H9 (cell line): ENCODE measurements around the gene TNFSF8. TPM values are rescaled to one million over a fixed set of nuclear protein-coding genes. Genes with fewer than 3 reads are reported as not detected.

Source experiments
- DNase-seq: peaks from one replicate; pipeline ENCODE4 v3.0.0-alpha.2; 2017
- H2AFZ ChIP-seq: one replicate; pipeline ENCODE4 v1.6.1; 2013; ENCODE audit warnings: mild to moderate bottlenecking, low read length, control low read depth, moderate library complexity
- H2AK5ac ChIP-seq: 2 replicates; pipeline ENCODE4 v1.6.1; 2013; ENCODE audit warnings: low read length, control low read depth, mixed read lengths; ENCODE audit not compliant: insufficient read length
- H2BK120ac ChIP-seq: one replicate; pipeline ENCODE4 v1.6.1; 2013; ENCODE audit warnings: low read depth, mild to moderate bottlenecking, low read length, control low read depth, inconsistent platforms; ENCODE audit not compliant: poor library complexity, severe bottlenecking
- H2BK12ac ChIP-seq: 2 replicates; pipeline ENCODE4 v1.6.1; 2013; ENCODE audit warnings: low read length, control low read depth, mixed read lengths, low read depth; ENCODE audit not compliant: insufficient read length
- H2BK15ac ChIP-seq: 2 replicates; pipeline ENCODE4 v1.6.1; 2013; ENCODE audit warnings: low read depth, low read length, control low read depth
- H2BK20ac ChIP-seq: one replicate; pipeline ENCODE4 v1.6.1; 2013; ENCODE audit warnings: low read depth, mild to moderate bottlenecking, low read length, control low read depth, inconsistent platforms; ENCODE audit not compliant: poor library complexity, severe bottlenecking
- H2BK5ac ChIP-seq: 2 replicates; pipeline ENCODE4 v1.6.1; 2013; ENCODE audit warnings: low read length, control low read depth, mixed read lengths; ENCODE audit not compliant: insufficient read length
- H3K14ac ChIP-seq: 2 replicates; pipeline ENCODE4 v1.6.1; 2013; ENCODE audit warnings: low read length, control low read depth; ENCODE audit not compliant: insufficient read depth
- H3K18ac ChIP-seq: 2 replicates; pipeline ENCODE4 v1.6.1; 2013; ENCODE audit warnings: low read depth, mild to moderate bottlenecking, mixed read lengths, low read length, control low read depth; ENCODE audit not compliant: insufficient read length
- H3K23ac ChIP-seq: 2 replicates; pipeline ENCODE4 v1.6.1; 2013; ENCODE audit warnings: low read length, control low read depth, mixed read lengths, low read depth; ENCODE audit not compliant: insufficient read length
- H3K23me2 ChIP-seq: 2 replicates; pipeline ENCODE4 v1.6.1; 2013; ENCODE audit warnings: low read depth, mild to moderate bottlenecking, mixed read lengths, low read length, control low read depth; ENCODE audit not compliant: insufficient read length, poor library complexity, severe bottlenecking
- H3K27ac ChIP-seq: 2 replicates; pipeline ENCODE4 v1.5.1; 2013; ENCODE audit warnings: low read length, control low read depth, mixed read lengths, low read depth; ENCODE audit not compliant: insufficient read length
- H3K27me3 ChIP-seq: 2 replicates; pipeline ENCODE4 v1.6.1; 2013; ENCODE audit warnings: low read length, control low read depth, inconsistent platforms; ENCODE audit not compliant: insufficient read depth
- H3K4ac ChIP-seq: 2 replicates; pipeline ENCODE4 v1.6.1; 2013; ENCODE audit warnings: low read depth, mild to moderate bottlenecking, control low read depth, inconsistent platforms, low read length, moderate library complexity
- H3K4me1 ChIP-seq: 2 replicates; pipeline ENCODE4 v1.6.1; 2013; ENCODE audit warnings: low read length, control low read depth, inconsistent platforms; ENCODE audit not compliant: insufficient read depth
- H3K4me2 ChIP-seq: 2 replicates; pipeline ENCODE4 v1.6.1; 2013; ENCODE audit warnings: low read length, control low read depth, mixed read lengths; ENCODE audit not compliant: insufficient read length, insufficient read depth
- H3K56ac ChIP-seq: 2 replicates; pipeline ENCODE4 v1.6.1; 2013; ENCODE audit warnings: low read depth, mild to moderate bottlenecking, mixed read lengths, low read length, control low read depth; ENCODE audit not compliant: insufficient read length
- H3K79me1 ChIP-seq: 2 replicates; pipeline ENCODE4 v1.6.1; 2013; ENCODE audit warnings: low read depth, mild to moderate bottlenecking, moderate library complexity, low read length, control low read depth, inconsistent platforms; ENCODE audit not compliant: insufficient read depth, poor library complexity, severe bottlenecking
- H3K79me2 ChIP-seq: 2 replicates; pipeline ENCODE4 v1.6.1; 2013; ENCODE audit warnings: low read length, control low read depth, inconsistent platforms; ENCODE audit not compliant: insufficient read depth
- H3K9ac ChIP-seq: 2 replicates; pipeline ENCODE4 v1.6.1; 2013; ENCODE audit warnings: low read length, control low read depth, mixed read lengths; ENCODE audit not compliant: insufficient read length; ENCODE audit errors: extremely low read depth
- H3K9me3 ChIP-seq: one replicate; pipeline ENCODE4 v1.6.1; 2013; ENCODE audit warnings: low read depth, low read length, inconsistent platforms; ENCODE audit not compliant: control insufficient read depth
- H3T11ph ChIP-seq: one replicate; pipeline ENCODE4 v1.6.1; 2013; ENCODE audit warnings: mild to moderate bottlenecking, low read length, control low read depth, inconsistent platforms
- H4K20me1 ChIP-seq: one replicate; pipeline ENCODE4 v1.6.1; 2013; ENCODE audit not compliant: control insufficient read depth, insufficient read length, insufficient read depth
- H4K5ac ChIP-seq: 2 replicates; pipeline ENCODE4 v1.6.1; 2013; ENCODE audit warnings: low read depth, mild to moderate bottlenecking, mixed read lengths, low read length, control low read depth; ENCODE audit not compliant: insufficient read length
- H4K8ac ChIP-seq: replicated peaks from 2 replicates; pipeline ENCODE4 v1.6.1; 2013; ENCODE audit warnings: low read length, control low read depth, mixed read lengths, low read depth; ENCODE audit not compliant: insufficient read length
- H4K91ac ChIP-seq: 2 replicates; pipeline ENCODE4 v1.6.1; 2013; ENCODE audit warnings: low read depth, mild to moderate bottlenecking, moderate library complexity, mixed read lengths, low read length, control low read depth; ENCODE audit not compliant: insufficient read length
- H3K27ac Mint-ChIP-seq, 3 experiments: 2 replicates in 2 of 3; 3 replicates in 1 of 3; pipeline ENCODE4 v1.8.0; 2020 to 2021; ENCODE audit warnings: mixed read lengths in 3 of 3, mild to moderate bottlenecking in 1 of 3, moderate library complexity in 1 of 3
- H3K27me3 Mint-ChIP-seq: 2 replicates; pipeline ENCODE4 v1.8.0; 2021; ENCODE audit warnings: low read depth, mild to moderate bottlenecking, moderate library complexity, mixed read lengths
- H3K36me3 Mint-ChIP-seq, 3 experiments: 2 replicates in 2 of 3; 3 replicates in 1 of 3; pipeline ENCODE4 v1.8.0; 2020 to 2021; ENCODE audit warnings: low read depth in 3 of 3, mixed read lengths in 3 of 3; ENCODE audit not compliant: insufficient read depth in 1 of 3
- H3K4me1 Mint-ChIP-seq, 2 experiments: 2 replicates each; pipeline ENCODE4 v1.8.0; 2020; ENCODE audit warnings: mixed read lengths in 2 of 2
- H3K4me3 Mint-ChIP-seq, 2 experiments: 2 replicates in 1 of 2; 3 replicates in 1 of 2; pipeline ENCODE4 v1.8.0; 2020 to 2021; ENCODE audit warnings: mild to moderate bottlenecking in 2 of 2, mixed read lengths in 2 of 2, moderate library complexity in 1 of 2
- H3K9me3 Mint-ChIP-seq, 2 experiments: 2 replicates in 1 of 2; 3 replicates in 1 of 2; pipeline ENCODE4 v1.8.0; 2020; ENCODE audit warnings: mild to moderate bottlenecking in 2 of 2, mixed read lengths in 2 of 2, moderate library complexity in 1 of 2
- WGBS: extraction: QIAGEN DNeasy Blood & Tissue Kit; methylation state at CpG from one replicate; pipeline ENCODE4 v1.1.7; 2013; ENCODE audit warnings: missing lambda C conversion rate, low lambda C conversion rate, mixed read lengths; ENCODE audit not compliant: insufficient read length; ENCODE audit errors: extremely low coverage; 5-methylcytosine and 5-hydroxymethylcytosine counted together
- total RNA-seq: library from RNA; stranded (reverse); gene quantifications from 2 replicates; pipeline ENCODE4 v1.2.1, GENCODE V29; 2021
- TF ChIP-seq, protein P1 (sequence below): fragments of 200-600 bp; sonication (generic); conservative IDR thresholded peaks from 3 replicates; pipeline ENCODE4 v1.8.0; 2021; ENCODE audit warnings: antibody characterized with exemption, mild to moderate bottlenecking

TNFSF8 gene
- total RNA-seq, 1 experiment from 2014 or later = not detected

DNA sequence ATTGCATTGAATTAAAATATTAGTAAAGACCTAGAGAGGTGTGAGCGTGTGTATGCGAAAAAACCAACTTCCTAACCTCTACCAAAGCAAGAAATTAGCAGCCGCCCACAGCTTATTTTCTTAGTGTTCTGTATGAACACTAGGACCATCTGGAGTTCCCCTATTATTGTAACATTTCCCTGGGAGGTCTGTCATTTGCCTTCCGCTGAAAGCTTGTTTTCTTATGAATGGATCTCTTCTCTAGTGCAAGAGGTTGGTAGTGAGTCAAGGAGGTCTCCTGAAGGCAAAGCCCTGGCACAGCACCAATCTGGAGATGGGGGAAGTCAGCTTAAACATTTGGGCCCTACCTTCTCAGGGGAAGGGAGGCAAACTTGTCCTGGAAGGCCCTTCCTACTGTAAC is 10.8 kb downstream of the TNFSF8 start:
- H3K14ac ChIP-seq = no peak overlapping the region
- no peak overlapping the region for H3K23ac ChIP-seq
- H3K9me3 Mint-ChIP-seq = no peaks in the 10 kb centered on the region; a peak in 1 of 5 replicates
- peaks cover 99% of the 10 kb centered on the region for H3K27me3 Mint-ChIP-seq
- no peak overlapping the region for H2AK5ac ChIP-seq
- H2BK20ac ChIP-seq = no peak overlapping the region
- no peaks in the 10 kb centered on the region for H3K79me1 ChIP-seq
- no peak overlapping the region for H2AFZ ChIP-seq
- no peak overlapping the region for H2BK120ac ChIP-seq
- peaks cover 67% of the 10 kb centered on the region for H3K27me3 ChIP-seq
- no peak for DNase-seq
- H3K23me2 ChIP-seq = no peaks in the 10 kb centered on the region
- no peaks in the 10 kb centered on the region for H3K4me1 ChIP-seq
- H3K4me2 ChIP-seq = no peak overlapping the region
- H2BK5ac ChIP-seq = no peak overlapping the region
- H3K9me3 ChIP-seq = no peaks in the 10 kb centered on the region
- no peak overlapping the region for H3K9ac ChIP-seq
- no peaks in the 10 kb centered on the region for H4K20me1 ChIP-seq
- no peaks in the 10 kb centered on the region for H3K36me3 Mint-ChIP-seq
- H3K56ac ChIP-seq = no peak overlapping the region
- no peak overlapping the region for H3K4me3 Mint-ChIP-seq
- no peak overlapping the region for H3K4ac ChIP-seq
- TF ChIP-seq, protein P1, sequence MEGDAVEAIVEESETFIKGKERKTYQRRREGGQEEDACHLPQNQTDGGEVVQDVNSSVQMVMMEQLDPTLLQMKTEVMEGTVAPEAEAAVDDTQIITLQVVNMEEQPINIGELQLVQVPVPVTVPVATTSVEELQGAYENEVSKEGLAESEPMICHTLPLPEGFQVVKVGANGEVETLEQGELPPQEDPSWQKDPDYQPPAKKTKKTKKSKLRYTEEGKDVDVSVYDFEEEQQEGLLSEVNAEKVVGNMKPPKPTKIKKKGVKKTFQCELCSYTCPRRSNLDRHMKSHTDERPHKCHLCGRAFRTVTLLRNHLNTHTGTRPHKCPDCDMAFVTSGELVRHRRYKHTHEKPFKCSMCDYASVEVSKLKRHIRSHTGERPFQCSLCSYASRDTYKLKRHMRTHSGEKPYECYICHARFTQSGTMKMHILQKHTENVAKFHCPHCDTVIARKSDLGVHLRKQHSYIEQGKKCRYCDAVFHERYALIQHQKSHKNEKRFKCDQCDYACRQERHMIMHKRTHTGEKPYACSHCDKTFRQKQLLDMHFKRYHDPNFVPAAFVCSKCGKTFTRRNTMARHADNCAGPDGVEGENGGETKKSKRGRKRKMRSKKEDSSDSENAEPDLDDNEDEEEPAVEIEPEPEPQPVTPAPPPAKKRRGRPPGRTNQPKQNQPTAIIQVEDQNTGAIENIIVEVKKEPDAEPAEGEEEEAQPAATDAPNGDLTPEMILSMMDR = no peak
- no peak overlapping the region for H4K5ac ChIP-seq
- H3K18ac ChIP-seq = no peak overlapping the region
- no peak overlapping the region for H2BK15ac ChIP-seq
- H3K4me1 Mint-ChIP-seq = peaks cover 12 to 25% of the 10 kb centered on the region in 2 experiments
- no peak overlapping the region for H4K91ac ChIP-seq
- no peak overlapping the region for H4K8ac ChIP-seq
- H2BK12ac ChIP-seq = no peak overlapping the region
- no peak overlapping the region for H3T11ph ChIP-seq
- H3K79me2 ChIP-seq = no peaks in the 10 kb centered on the region
- no peak overlapping the region for H3K27ac ChIP-seq
- H3K27ac Mint-ChIP-seq = no peak overlapping the region
- no CpG with 5 or more reads among the region's 4 CpGs for WGBS
